ENCODE measurements around the gene DNAJC12.

GRCh38 chr10:67841737-67842136 is 3.7 kb upstream of the DNAJC12 start:
- TF ChIP-seq EZH2 (optimal IDR thresholded peaks at IDR 0.05; ENCODE audit: low read depth, low read length), result no peak
- no peak for TF ChIP-seq CTCF (IDR thresholded peaks at IDR 0.05; ENCODE audit: low read length)
- no peak for TF ChIP-seq EZH2phosphoT487 (IDR thresholded peaks at IDR 0.05; ENCODE audit: low read length)
